Adrenal gland (tissue), 12 donors: Measurements from ENCODE around the gene MMP19. TPM values are rescaled to one million over a fixed set of nuclear protein-coding genes. Genes with fewer than 3 reads are reported as not detected.
A peak's percentile ranks its signal among the peaks of the same experiment; 100 is the strongest.

Source experiments
- DNase-seq, 7 donors: peaks; one replicate each; pipeline ENCODE4 v3.0.0-alpha.2; 2019 to 2020
- H3K27ac ChIP-seq, 5 donors: fragments of 200-600 bp; sonication (generic) in 4 of 5; 1 replicate in 3 of 5; 2 replicates in 2 of 5; pipeline versions ENCODE4 v1.5.1 to v1.8.0; 2016 to 2020; ENCODE audit warnings: mild to moderate bottlenecking in 1 of 5
- H3K27me3 ChIP-seq: fragments of 200-600 bp; 2 replicates; pipeline ENCODE4 v1.8.0; 2021
- H3K36me3 ChIP-seq, 2 donors: fragments of 200-600 bp; replicated peaks in 1 of 2; 1 replicate in 1 of 2; 2 replicates in 1 of 2; pipeline versions ENCODE4 v1.5.1 to v1.8.0; 2018 to 2022
- H3K4me1 ChIP-seq, 2 donors: fragments of 200-600 bp; replicated peaks in 1 of 2; 1 replicate in 1 of 2; 2 replicates in 1 of 2; pipeline versions ENCODE4 v1.5.1 to v1.8.0; 2018 to 2021
- H3K4me3 ChIP-seq, 4 donors: fragments of 200-600 bp; sonication (generic) in 3 of 4; one replicate each; pipeline ENCODE4 v1.5.1; 2016 to 2018
- H3K9me3 ChIP-seq, 3 donors: fragments of 200-600 bp; sonication (generic) in 1 of 3; replicated peaks in 1 of 3; 1 replicate in 2 of 3; 2 replicates in 1 of 3; pipeline versions ENCODE4 v1.5.1 to v1.8.0; 2016 to 2021
- CTCF ChIP-seq, 6 experiments: fragments of 450-650 bp in 4 of 6; fragments of 200-600 bp in 2 of 6; sonication (generic) in 1 of 6; IDR thresholded peaks; 1 replicate in 5 of 6; 2 replicates in 1 of 6; pipeline versions ENCODE4 v1.5.1 to v1.8.0; 2016 to 2021; ENCODE audit warnings: antibody characterized with exemption in 6 of 6, mild to moderate bottlenecking in 2 of 6, moderate library complexity in 1 of 6
- POLR2A ChIP-seq, 2 donors: fragments of 450-650 bp; IDR thresholded peaks; one replicate each; pipeline ENCODE4 v1.6.1; 2017; ENCODE audit warnings: antibody characterized with exemption in 2 of 2, mild to moderate bottlenecking in 2 of 2, moderate library complexity in 1 of 2
- WGBS, 4 donors: extraction: QIAGEN DNeasy Blood & Tissue Kit in 2 of 4; methylation state at CpG; one replicate each; pipeline versions ENCODE4 v1.1.5 to v1.1.7; 2013 to 2017; 5-methylcytosine and 5-hydroxymethylcytosine counted together
- intact Hi-C, 2 donors: fragments of 100-400 bp; cut with DNase I; formaldehyde crosslinking; loops; one replicate each; pipeline versions ENCODE4 v1.14.1 to v1.15.0; 2022 to 2023
- polyA plus RNA-seq, 3 donors: library from polyadenylated mRNA; stranded (reverse); fragments of 200-250 nt in 2 of 3; fragments of 350-450 nt in 1 of 3; fragmentation: Illumina TruSeq in 1 of 3; extraction: RNeasy Lipid Tissue Mini Kit (QIAGEN cat#74804) in 1 of 3; gene quantifications; one replicate each; pipeline ENCODE4 v1.2.3, GENCODE V29; 2013 to 2014
- total RNA-seq, 9 donors: library from RNA; depleted of rRNA in 4 of 9; stranded (reverse); fragments of >200 nt in 4 of 9; fragments of 120-200 nt in 1 of 9; fragmentation: NEBNext Ultra II Directional in 1 of 9; extraction: Animal tissue kit (Norgen Biotek cat#: 25700) in 1 of 9; gene quantifications; one replicate each; pipeline versions ENCODE4 v1.1.0 to v1.2.4, GENCODE V29; 2013 to 2023
- donor health status: healthy with polysubstance abuse.
- donor health status: Bipolar disorder and iron deficiency.
- donor health status: DM: yes; HTN: yes; CAD: no.
- donor health status: DM: no; HTN: no; CAD: no.
- donor health status: DM: no; HTN: no; CAD: no.
- donor health status: DM: yes; HTN: yes; CAD: no.

MMP19 gene
- total and polyA plus RNA-seq, 12 donors: 0.89 to 17.3 (median 7.7) TPM

- no peak for DNase-seq
- H3K27ac ChIP-seq: no peak overlapping the region
- intact Hi-C loops: no loop called here
- no peaks in the 10 kb centered on the region for H3K36me3 ChIP-seq
- H3K9me3 ChIP-seq: no peaks in the 10 kb centered on the region
- TF ChIP-seq POLR2A (IDR thresholded peaks at IDR 0.05) (no peak), CTCF (IDR thresholded peaks at IDR 0.05) (no peak)
- peaks cover 13 to 19% of the 10 kb centered on the region in 2 donors for H3K4me1 ChIP-seq
- 91 to 100% (median 94%) methylated on average over 1 to 10 of the region's 10 CpGs for WGBS, 4 donors
- no peak overlapping the region for H3K4me3 ChIP-seq
- H3K27me3 ChIP-seq: no peaks in the 10 kb centered on the region
Measured at GRCh38 chr12:55833056-55833455, 9.7 kb downstream of the MMP19 start.

DNA sequence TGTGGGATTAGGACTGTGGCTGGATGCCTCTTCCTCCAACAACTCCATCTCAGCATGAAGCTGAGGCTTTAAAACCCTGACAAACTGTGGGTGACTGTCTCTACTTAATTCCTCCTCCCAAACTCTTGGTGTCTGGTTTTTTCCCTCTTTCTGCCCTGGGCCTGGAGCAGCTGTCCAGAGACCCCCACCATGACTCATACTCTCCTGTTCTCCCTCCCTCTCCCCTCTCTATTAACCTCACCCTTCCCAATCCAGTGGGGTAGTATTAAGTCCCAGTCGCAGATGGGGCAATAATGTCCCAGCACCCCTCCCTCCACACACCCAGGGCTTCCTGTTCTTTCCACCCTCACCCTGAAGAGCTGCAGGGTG, 11.3 kb downstream of the MMP19 start:
- H3K36me3 ChIP-seq: no peaks in the 10 kb centered on the region
- DNase-seq: no peak
- 45 to 70% (median 57%) methylated on average over 1 of the region's 1 CpG for WGBS, 4 donors
- peak overlapping the region in 1 of 4 donors; percentile 71 for H3K4me3 ChIP-seq
- H3K27ac ChIP-seq: peak overlapping the region in 2 of 5 donors; percentile 74 to 92
- no peaks in the 10 kb centered on the region for H3K27me3 ChIP-seq
- TF ChIP-seq CTCF (IDR thresholded peaks at IDR 0.05): no peak
- TF ChIP-seq POLR2A (IDR thresholded peaks at IDR 0.05): no peak
- intact Hi-C loops: no loop called here
- H3K9me3 ChIP-seq: no peaks in the 10 kb centered on the region
- H3K4me1 ChIP-seq: peaks cover 20 to 34% of the 10 kb centered on the region in 2 donors

- TF ChIP-seq POLR2A (IDR thresholded peaks at IDR 0.05): no peak
- TF ChIP-seq CTCF (IDR thresholded peaks at IDR 0.05): no peak
- intact Hi-C loops: no loop called here
- 5 to 7% (median 6%) methylated on average over 22 to 23 of the region's 23 CpGs for WGBS, 4 donors
- H3K27ac ChIP-seq: peak overlapping the region; percentile 17 to 92 (median 85)
- no peaks in the 10 kb centered on the region for H3K36me3 ChIP-seq
- peak; percentile 48 to 82 (median 67) for DNase-seq
- H3K4me3 ChIP-seq: peak overlapping the region; percentile 34 to 98 (median 77)
- H3K4me1 ChIP-seq: peaks cover 23 to 40% of the 10 kb centered on the region in 2 donors
- no peaks in the 10 kb centered on the region for H3K27me3 ChIP-seq
- H3K9me3 ChIP-seq: no peaks in the 10 kb centered on the region
Measured at GRCh38 chr12:55830601-55831446, 11.9 kb downstream of the MMP19 start.

DNA sequence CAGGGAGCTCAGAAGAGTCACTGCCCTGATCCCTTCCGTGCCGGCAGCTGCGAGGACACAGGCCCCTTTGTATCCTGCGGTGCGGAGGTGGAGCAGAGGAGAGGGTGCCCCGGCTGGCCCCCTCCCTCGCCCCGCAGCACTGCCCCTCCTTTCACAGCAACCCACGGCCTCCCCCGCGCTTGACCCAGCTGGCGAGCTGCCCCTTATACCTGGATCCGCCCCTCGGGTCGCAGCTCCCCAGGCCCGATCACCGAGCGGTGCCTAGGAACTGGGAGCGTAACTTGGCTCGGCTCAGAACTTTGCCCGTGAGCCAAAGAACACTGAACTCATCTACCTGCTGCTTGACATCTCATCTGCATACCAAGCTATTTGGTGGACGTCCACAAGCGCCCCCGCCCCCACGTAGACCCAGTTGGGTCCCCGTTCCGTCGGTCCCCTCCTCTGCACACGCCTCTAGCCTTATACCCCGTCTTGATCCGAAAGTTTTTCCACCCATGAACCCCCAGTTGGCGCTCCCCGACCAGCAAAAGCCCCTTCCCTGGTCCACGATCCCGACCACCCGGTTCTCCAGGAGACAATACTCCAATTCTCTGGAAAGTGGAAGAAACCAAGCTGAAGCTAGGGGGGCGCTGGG, 12.7 kb downstream of the MMP19 start:
- Histone ChIP-seq H3K4me3 (peak overlapping the region; percentile 34 to 98 (median 77)), H3K4me1 (peaks cover 24 to 46% of the 10 kb centered on the region in 2 donors), H3K27me3 (no peaks in the 10 kb centered on the region), H3K27ac (peak overlapping the region; percentile 70 to 92 (median 85)), H3K9me3 (no peaks in the 10 kb centered on the region), H3K36me3 (no peaks in the 10 kb centered on the region)
- TF ChIP-seq POLR2A (IDR thresholded peaks at IDR 0.05): no peak
- TF ChIP-seq CTCF (IDR thresholded peaks at IDR 0.05): no peak
- DNase-seq: peak in 6 of 7 donors; percentile 43 to 72 (median 60)
- intact Hi-C loops: no loop called here
- 0 to 1% (median 0%) methylated on average over 16 to 37 of the region's 37 CpGs for WGBS, 4 donors
